ENCODE data around the gene COL8A1.
"Not testable (repeated sequence)": the region's sequence is repeated elsewhere in the genome, so short reads cannot be mapped to it uniquely, and the experiment has no call there.

Gene COL8A1

GRCh38 chr3:99714146-99714545 lies 75.8 kb downstream of the COL8A1 start:
- no peak for DNase-seq
- TF ChIP-seq POLR2A (IDR thresholded peaks at IDR 0.05; ENCODE audit: low read length), result no peak
- TF ChIP-seq GATA1 (IDR thresholded peaks at IDR 0.05; ENCODE audit: low read depth, low read length), result no peak

GRCh38 chr3:99714575-99714974 lies 76.2 kb downstream of the COL8A1 start:
- TF ChIP-seq POLR2A (IDR thresholded peaks at IDR 0.05; ENCODE audit: low read length) (no peak), GATA1 (IDR thresholded peaks at IDR 0.05; ENCODE audit: low read depth, low read length) (no peak)
- no peak for DNase-seq

GRCh38 chr3:99716463-99716995 lies 78.1 kb downstream of the COL8A1 start:
- TF ChIP-seq GATA1 (IDR thresholded peaks at IDR 0.05; ENCODE audit: low read depth, low read length), result no peak

DNA sequence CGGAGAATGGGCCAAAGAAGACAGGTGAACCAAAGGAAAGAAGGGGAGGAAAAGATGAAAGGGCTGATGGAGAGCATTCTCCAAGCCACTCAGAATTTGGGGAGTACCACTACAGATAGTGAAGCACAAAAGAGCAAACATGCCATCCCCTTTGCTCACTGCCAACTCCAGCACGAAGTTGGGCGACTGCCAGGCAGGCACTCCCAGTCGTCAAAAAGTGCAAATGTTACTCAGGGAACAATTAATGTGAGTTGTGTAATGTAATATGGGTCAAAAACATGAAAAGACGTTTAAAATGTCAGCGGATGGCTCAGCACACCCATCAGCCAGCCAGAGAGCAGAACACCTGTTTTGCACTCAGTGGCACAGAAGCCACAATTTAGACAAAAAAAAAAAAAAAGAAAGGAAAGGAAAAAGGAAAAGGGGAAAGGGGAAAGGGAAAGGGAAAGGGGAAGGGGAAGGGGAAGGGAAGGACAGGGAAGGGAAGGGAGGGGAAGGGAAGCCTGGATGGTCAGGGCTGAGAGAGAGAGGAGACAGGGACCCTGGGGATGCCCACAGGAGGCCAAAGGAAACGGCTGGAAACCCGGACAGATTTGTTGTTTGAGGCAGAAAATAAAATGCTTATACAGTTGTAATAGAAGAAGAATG lies 82.7 kb downstream of the COL8A1 start:
- TF ChIP-seq POLR2A (IDR thresholded peaks at IDR 0.05; ENCODE audit: low read length) (no peak), GATA1 (IDR thresholded peaks at IDR 0.05; ENCODE audit: low read depth, low read length) (no peak)
- no peak for DNase-seq

More at GRCh38 chr3:99716463-99716995, 78.1 kb downstream of the COL8A1 start:
- no peak for DNase-seq

GRCh38 chr3:99721633-99722007 lies 83.2 kb downstream of the COL8A1 start:
- no peak for TF ChIP-seq GATA1 (IDR thresholded peaks at IDR 0.05; ENCODE audit: low read depth, low read length)
- no peak for TF ChIP-seq POLR2A (IDR thresholded peaks at IDR 0.05; ENCODE audit: low read length)
- DNase-seq, result no peak

GRCh38 chr3:99724276-99724675 lies 85.9 kb downstream of the COL8A1 start:
- no peak for TF ChIP-seq GATA1 (IDR thresholded peaks at IDR 0.05; ENCODE audit: low read depth, low read length)
- TF ChIP-seq POLR2A (IDR thresholded peaks at IDR 0.05; ENCODE audit: low read length), result no peak
- no peak for DNase-seq

- no peak for DNase-seq
- TF ChIP-seq POLR2A (IDR thresholded peaks at IDR 0.05; ENCODE audit: low read length) (no peak), GATA1 (IDR thresholded peaks at IDR 0.05; ENCODE audit: low read depth, low read length) (no peak)
Measured at GRCh38 chr3:99730870-99731269, 92.5 kb downstream of the COL8A1 start.

DNA sequence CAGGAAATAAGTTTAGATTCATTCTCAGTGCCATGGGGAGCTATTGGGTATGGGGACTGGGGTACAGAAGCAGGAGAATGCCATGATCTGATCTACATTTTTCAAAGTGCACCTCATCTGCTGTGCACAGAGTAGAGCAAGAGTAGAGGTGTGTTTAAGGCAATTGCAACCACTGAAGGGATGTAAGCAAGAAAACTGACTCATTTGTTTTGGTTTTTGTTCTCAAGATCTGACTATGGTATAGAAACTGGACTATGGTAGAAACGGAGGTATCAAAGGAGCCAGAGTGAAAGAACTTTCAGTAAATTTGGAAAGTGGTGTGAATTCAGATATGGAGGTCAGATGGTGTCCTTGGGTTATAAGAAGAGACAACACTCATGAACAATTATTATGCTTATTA lies 93.1 kb downstream of the COL8A1 start:
- TF ChIP-seq GATA1 (IDR thresholded peaks at IDR 0.05; ENCODE audit: low read depth, low read length) (no peak), POLR2A (IDR thresholded peaks at IDR 0.05; ENCODE audit: low read length) (no peak)
- DNase-seq, result no peak

- DNase-seq, result not testable (repeated sequence)
Measured at GRCh38 chr3:99740371-99740770, 102.0 kb downstream of the COL8A1 start.

- DNase-seq, result no peak
- TF ChIP-seq POLR2A (IDR thresholded peaks at IDR 0.05; ENCODE audit: low read length) (no peak), GATA1 (IDR thresholded peaks at IDR 0.05; ENCODE audit: low read depth, low read length) (no peak)
Measured at GRCh38 chr3:99741588-99741987, 103.2 kb downstream of the COL8A1 start.

GRCh38 chr3:99747915-99748314 lies 109.5 kb downstream of the COL8A1 start:
- no peak for DNase-seq
- no peak for TF ChIP-seq GATA1 (IDR thresholded peaks at IDR 0.05; ENCODE audit: low read depth, low read length)
- TF ChIP-seq POLR2A (IDR thresholded peaks at IDR 0.05; ENCODE audit: low read length), result no peak

GRCh38 chr3:99751649-99752048 lies 113.3 kb downstream of the COL8A1 start:
- no peak for DNase-seq
- TF ChIP-seq POLR2A (IDR thresholded peaks at IDR 0.05; ENCODE audit: low read length), result no peak
- TF ChIP-seq GATA1 (IDR thresholded peaks at IDR 0.05; ENCODE audit: low read depth, low read length), result no peak

DNA sequence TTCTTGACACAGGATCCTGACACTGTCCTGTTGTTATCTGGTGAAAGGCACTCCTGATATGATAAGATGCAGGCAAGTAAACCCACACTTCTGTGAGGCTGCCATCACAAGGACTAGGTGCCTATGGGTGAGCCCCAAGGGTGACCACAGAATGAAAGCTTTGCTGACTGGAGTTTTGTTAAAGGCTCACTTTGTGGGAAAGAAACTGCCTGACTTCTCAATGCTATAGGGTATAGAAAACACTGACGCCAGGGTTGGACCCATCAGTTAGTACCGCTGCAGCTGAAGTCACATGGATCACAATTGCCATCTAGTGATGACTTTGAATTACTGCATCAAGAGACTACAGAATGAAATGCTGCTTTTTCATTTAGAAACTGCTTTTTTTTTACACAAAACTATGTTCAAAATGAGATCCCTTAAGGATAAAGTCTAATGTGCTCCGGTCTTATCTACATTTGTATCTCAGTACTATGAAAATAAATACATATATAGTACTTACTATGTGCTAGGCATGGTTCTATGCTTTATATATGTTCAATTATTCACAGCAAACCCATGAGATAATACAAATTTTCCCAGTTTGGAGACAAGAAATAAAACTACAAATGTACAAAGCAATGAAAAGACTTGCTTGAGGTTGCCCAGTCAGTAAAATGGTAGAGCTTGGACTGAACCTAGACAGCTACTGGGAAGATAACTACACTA lies 115.0 kb downstream of the COL8A1 start:
- peak; percentile 75 to 77 for DNase-seq
- TF ChIP-seq POLR2A (IDR thresholded peaks at IDR 0.05; ENCODE audit: low read length) (no peak), GATA1 (IDR thresholded peaks at IDR 0.05; ENCODE audit: low read depth, low read length) (no peak)

DNA sequence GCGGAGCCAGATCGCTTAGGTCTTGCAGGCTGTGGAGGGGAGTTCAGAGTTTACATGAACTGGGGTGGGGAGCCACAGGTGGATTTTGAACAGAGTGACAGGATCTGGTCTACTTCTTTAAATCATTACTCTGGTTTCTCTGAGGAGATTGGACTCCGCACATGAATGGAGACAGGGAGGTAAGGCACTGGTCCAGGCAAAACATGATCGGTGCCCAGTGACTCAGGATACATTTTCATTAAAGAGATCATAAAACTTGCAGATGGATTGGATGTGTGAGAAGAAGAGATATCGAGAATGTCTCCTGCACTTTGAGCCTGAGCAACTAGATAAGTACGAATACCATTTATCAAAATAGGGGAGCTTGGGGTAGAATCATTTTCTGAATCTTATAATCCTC lies 117.4 kb downstream of the COL8A1 start:
- DNase-seq, result peak; percentile 16 to 54
- TF ChIP-seq GATA1 (IDR thresholded peaks at IDR 0.05; ENCODE audit: low read depth, low read length) (no peak), POLR2A (IDR thresholded peaks at IDR 0.05; ENCODE audit: low read length) (no peak)

GRCh38 chr3:99757966-99758365 lies 119.6 kb downstream of the COL8A1 start:
- DNase-seq, result peak in 1 of 2 experiments; percentile 13

More at GRCh38 chr3:99757966-99758365, 119.6 kb downstream of the COL8A1 start:
- TF ChIP-seq GATA1 (IDR thresholded peaks at IDR 0.05; ENCODE audit: low read depth, low read length), result no peak
- TF ChIP-seq POLR2A (IDR thresholded peaks at IDR 0.05; ENCODE audit: low read length), result no peak
